Gastroesophageal sphincter (tissue), 3 donors: Measurements from ENCODE around the gene FHDC1.

Experiments
- CTCF ChIP-seq, 4 experiments: fragments of 200-600 bp in 2 of 4; fragments of 450-650 bp in 2 of 4; sonication (generic) in 1 of 4; IDR thresholded peaks; one replicate each; pipeline ENCODE4 v1.5.1; 2017 to 2019; ENCODE audit warnings: antibody characterized with exemption in 4 of 4, mild to moderate bottlenecking in 2 of 4, moderate library complexity in 2 of 4
- EP300 ChIP-seq: sonication (generic); formaldehyde crosslinking; IDR thresholded peaks from one replicate; pipeline ENCODE4 v1.6.1; 2017; ENCODE audit warnings: antibody characterized with exemption, mild to moderate bottlenecking
- POLR2A ChIP-seq, 2 donors: fragments of 450-650 bp; IDR thresholded peaks; one replicate each; pipeline ENCODE4 v1.6.1; 2017; ENCODE audit warnings: antibody characterized with exemption in 2 of 2, mild to moderate bottlenecking in 2 of 2, moderate library complexity in 1 of 2

DNA sequence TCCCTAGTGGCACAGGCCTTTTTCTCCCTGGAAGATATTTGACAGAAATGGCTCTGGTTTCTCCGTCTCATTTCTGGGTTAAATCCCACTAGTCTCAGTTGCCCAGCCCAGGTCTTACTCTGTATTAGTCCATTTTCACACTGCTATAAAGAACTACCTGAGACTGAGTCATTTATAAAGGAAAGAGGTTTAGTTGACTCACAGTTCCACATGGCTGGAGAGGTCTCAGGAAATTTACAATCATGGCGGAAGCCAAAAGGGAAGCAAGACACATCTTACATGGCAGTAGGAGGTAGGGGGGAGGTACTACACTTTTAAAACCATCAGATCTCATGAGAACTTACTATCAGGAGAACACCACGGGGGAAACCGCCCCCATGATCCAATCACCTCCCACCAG is 81.9 kb downstream of the FHDC1 start:
- no peak for TF ChIP-seq CTCF (IDR thresholded peaks at IDR 0.05)
- TF ChIP-seq POLR2A (IDR thresholded peaks at IDR 0.05): no peak
- no peak for TF ChIP-seq EP300
